ENCODE measurements around the gene ZNF669. TPM values are rescaled to one million over a fixed set of nuclear protein-coding genes. Genes with fewer than 3 reads are reported as not detected.

ZNF669 gene
- total RNA-seq, 2 experiments from 2014 or later: 13.2 to 15.1 TPM

- POLR2A ChIA-PET: no interaction called here
- ATAC-seq (ENCODE audit: poor library complexity): no peak
These were observed 39.9 kb downstream of the ZNF669 start for GRCh38 chr1:247064304-247064703.

GRCh38 chr1:247060771-247061170 is 43.4 kb downstream of the ZNF669 start:
- POLR2A ChIA-PET: no interaction called here

More at GRCh38 chr1:247064304-247064703, 39.9 kb downstream of the ZNF669 start:
- Histone ChIP-seq H3K9me3 (ENCODE audit: control insufficient read depth in 1 of 2, insufficient read depth in 1 of 2, low read length in 2 of 2) (peaks cover 34 to 36% of the 10 kb centered on the region in 2 experiments), H3K27ac (ENCODE audit: low read depth in 1 of 2, low read length in 2 of 2) (no peak overlapping the region), H3K36me3 (ENCODE audit: insufficient read depth, low read length) (no peaks in the 10 kb centered on the region), H3K4me1 (ENCODE audit: insufficient read depth, low read length) (no peaks in the 10 kb centered on the region), H3K27me3 (ENCODE audit: control insufficient read depth in 1 of 2, insufficient read depth in 2 of 2, low read length in 2 of 2) (no peaks in the 10 kb centered on the region), H3K4me3 (ENCODE audit: low read length) (no peak overlapping the region)
- Mint-ChIP-seq H3K9me3 (peaks cover 10% of the 10 kb centered on the region), H3K27ac (no peak overlapping the region), H3K4me1 (ENCODE audit: low read depth) (no peaks in the 10 kb centered on the region), H3K27me3 (no peaks in the 10 kb centered on the region), H3K36me3 (ENCODE audit: low read depth) (peaks cover 75% of the 10 kb centered on the region), H3K4me3 (no peak overlapping the region)
- intact Hi-C loops (cut with DNase I, micrococcal nuclease): no loop called here
- TF ChIP-seq, protein P1, sequence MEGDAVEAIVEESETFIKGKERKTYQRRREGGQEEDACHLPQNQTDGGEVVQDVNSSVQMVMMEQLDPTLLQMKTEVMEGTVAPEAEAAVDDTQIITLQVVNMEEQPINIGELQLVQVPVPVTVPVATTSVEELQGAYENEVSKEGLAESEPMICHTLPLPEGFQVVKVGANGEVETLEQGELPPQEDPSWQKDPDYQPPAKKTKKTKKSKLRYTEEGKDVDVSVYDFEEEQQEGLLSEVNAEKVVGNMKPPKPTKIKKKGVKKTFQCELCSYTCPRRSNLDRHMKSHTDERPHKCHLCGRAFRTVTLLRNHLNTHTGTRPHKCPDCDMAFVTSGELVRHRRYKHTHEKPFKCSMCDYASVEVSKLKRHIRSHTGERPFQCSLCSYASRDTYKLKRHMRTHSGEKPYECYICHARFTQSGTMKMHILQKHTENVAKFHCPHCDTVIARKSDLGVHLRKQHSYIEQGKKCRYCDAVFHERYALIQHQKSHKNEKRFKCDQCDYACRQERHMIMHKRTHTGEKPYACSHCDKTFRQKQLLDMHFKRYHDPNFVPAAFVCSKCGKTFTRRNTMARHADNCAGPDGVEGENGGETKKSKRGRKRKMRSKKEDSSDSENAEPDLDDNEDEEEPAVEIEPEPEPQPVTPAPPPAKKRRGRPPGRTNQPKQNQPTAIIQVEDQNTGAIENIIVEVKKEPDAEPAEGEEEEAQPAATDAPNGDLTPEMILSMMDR (IDR thresholded peaks at IDR 0.05): no peak
- DNase-seq: no peak
- CTCF ChIA-PET: no interaction called here

DNA sequence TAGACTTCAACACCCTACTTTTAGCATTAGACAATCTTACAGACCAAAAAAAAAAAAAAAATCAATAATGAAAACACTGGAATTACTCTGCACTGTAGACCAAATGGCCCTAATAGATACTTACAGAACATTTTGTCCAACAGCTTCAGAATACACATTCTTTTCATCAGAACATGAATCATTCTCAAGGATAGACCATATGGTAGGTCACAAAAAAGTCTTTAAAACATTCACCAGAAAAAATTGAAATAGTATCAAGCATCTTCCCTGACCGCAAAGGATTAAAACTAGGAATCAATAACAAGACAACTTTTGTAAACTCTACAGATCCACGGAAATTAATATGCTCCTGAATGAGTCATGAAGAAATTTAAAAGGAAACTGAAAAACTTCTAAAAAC is 48.1 kb downstream of the ZNF669 start:
- no peak for DNase-seq
- H3K27me3 Mint-ChIP-seq: no peaks in the 10 kb centered on the region
- no peak overlapping the region for H3K27ac ChIP-seq (ENCODE audit: low read depth in 1 of 2, low read length in 2 of 2)
- no peaks in the 10 kb centered on the region for H3K36me3 ChIP-seq (ENCODE audit: insufficient read depth, low read length)
- H3K4me3 ChIP-seq (ENCODE audit: low read length): no peak overlapping the region
- intact Hi-C loops (cut with DNase I, micrococcal nuclease): no loop called here
- ChIA-PET POLR2A (no interaction called here), CTCF (no interaction called here)
- H3K4me1 ChIP-seq (ENCODE audit: insufficient read depth, low read length): no peaks in the 10 kb centered on the region
- peaks cover 31 to 61% of the 10 kb centered on the region in 2 experiments for H3K9me3 ChIP-seq (ENCODE audit: control insufficient read depth in 1 of 2, insufficient read depth in 1 of 2, low read length in 2 of 2)
- peaks cover 18% of the 10 kb centered on the region for H3K9me3 Mint-ChIP-seq
- H3K27ac Mint-ChIP-seq: no peak overlapping the region
- H3K36me3 Mint-ChIP-seq (ENCODE audit: low read depth): peaks cover 88% of the 10 kb centered on the region
- no peak for ATAC-seq (ENCODE audit: poor library complexity)
- no peaks in the 10 kb centered on the region for H3K4me1 Mint-ChIP-seq (ENCODE audit: low read depth)
- H3K4me3 Mint-ChIP-seq: no peak overlapping the region
- TF ChIP-seq, protein P1 (IDR thresholded peaks at IDR 0.05): no peak
- H3K27me3 ChIP-seq (ENCODE audit: control insufficient read depth in 1 of 2, insufficient read depth in 2 of 2, low read length in 2 of 2): no peaks in the 10 kb centered on the region

More at GRCh38 chr1:247060771-247061170, 43.4 kb downstream of the ZNF669 start:
- Histone ChIP-seq H3K27me3 (ENCODE audit: control insufficient read depth in 1 of 2, insufficient read depth in 2 of 2, low read length in 2 of 2) (no peaks in the 10 kb centered on the region), H3K9me3 (ENCODE audit: control insufficient read depth in 1 of 2, insufficient read depth in 1 of 2, low read length in 2 of 2) (peaks cover 29 to 51% of the 10 kb centered on the region in 2 experiments), H3K4me3 (ENCODE audit: low read length) (no peak overlapping the region), H3K36me3 (ENCODE audit: insufficient read depth, low read length) (no peaks in the 10 kb centered on the region), H3K27ac (ENCODE audit: low read depth in 1 of 2, low read length in 2 of 2) (no peak overlapping the region), H3K4me1 (ENCODE audit: insufficient read depth, low read length) (no peaks in the 10 kb centered on the region)
- Mint-ChIP-seq H3K9me3 (peaks cover 18% of the 10 kb centered on the region), H3K4me3 (no peak overlapping the region), H3K36me3 (ENCODE audit: low read depth) (peaks cover 77% of the 10 kb centered on the region), H3K4me1 (ENCODE audit: low read depth) (no peaks in the 10 kb centered on the region), H3K27ac (no peak overlapping the region), H3K27me3 (no peaks in the 10 kb centered on the region)
- CTCF ChIA-PET: no interaction called here
- ATAC-seq (ENCODE audit: poor library complexity): no peak
- intact Hi-C loops (cut with DNase I, micrococcal nuclease): no loop called here
- TF ChIP-seq, protein P1 (IDR thresholded peaks at IDR 0.05): no peak
- DNase-seq: no peak

Measured in CD4-positive, alpha-beta T cell (primary cell).